Activated CD4-positive, CD25-positive, alpha-beta regulatory T cell treated with anti-CD3 and anti-CD28 coated beads, Interleukin-2, amount 50 U/mL, for 24 hours (primary cell): ENCODE data around the gene BTBD19.
"Not testable (repeated sequence)": the region's sequence is repeated elsewhere in the genome, so short reads cannot be mapped to it uniquely, and the experiment has no call there.

Experiments used
- ATAC-seq, 2 donors: fragments of 150-1000 bp; cut with Tn5 transposase; one replicate each; pipeline ENCODE4 v1.10.0; 2021; ENCODE audit warnings: mild to moderate bottlenecking in 1 of 2, moderate library complexity in 1 of 2

The BTBD19 gene

DNA sequence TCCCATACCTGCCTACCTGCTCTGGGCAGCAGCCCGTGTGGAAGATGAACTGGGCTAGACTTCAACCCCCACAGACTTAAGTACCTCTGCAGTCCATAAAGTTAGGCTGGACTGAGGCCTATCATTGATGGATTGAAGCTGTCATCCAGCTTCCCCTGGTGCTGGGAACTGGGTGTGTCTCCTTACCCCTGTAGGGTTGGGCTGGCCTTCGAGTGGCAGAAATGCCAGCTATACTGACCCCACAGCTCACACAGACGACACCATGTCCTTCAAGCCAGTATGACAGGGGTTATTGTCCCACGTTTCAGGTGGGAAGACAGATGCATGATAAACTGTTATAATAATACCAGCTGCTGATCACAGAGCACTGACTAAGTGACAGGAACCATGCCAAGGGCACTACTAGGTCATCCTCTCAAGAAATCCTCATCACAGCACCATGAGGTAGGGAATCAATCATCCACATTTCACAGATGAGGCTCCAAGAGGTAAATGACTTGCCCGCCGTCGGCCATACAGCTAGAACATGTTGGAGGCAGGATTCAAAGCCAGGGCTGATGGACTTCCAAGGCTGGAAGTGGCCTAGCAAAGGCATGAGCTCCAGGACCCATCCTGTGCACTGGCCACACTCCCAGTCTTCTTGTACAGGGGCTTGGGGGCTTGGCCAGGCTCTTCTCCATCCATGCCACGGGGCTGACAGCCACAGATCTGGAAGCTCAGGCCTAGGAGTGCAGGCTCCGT, 20.0 kb upstream of the BTBD19 start, which contains the start of gene BEST4:
Gene BEST4 (minus strand): TSS at position 51 of the 741 bp plus-strand sequence. CDS start 465 bp downstream, outside the sequence.
- no peak for ATAC-seq

DNA sequence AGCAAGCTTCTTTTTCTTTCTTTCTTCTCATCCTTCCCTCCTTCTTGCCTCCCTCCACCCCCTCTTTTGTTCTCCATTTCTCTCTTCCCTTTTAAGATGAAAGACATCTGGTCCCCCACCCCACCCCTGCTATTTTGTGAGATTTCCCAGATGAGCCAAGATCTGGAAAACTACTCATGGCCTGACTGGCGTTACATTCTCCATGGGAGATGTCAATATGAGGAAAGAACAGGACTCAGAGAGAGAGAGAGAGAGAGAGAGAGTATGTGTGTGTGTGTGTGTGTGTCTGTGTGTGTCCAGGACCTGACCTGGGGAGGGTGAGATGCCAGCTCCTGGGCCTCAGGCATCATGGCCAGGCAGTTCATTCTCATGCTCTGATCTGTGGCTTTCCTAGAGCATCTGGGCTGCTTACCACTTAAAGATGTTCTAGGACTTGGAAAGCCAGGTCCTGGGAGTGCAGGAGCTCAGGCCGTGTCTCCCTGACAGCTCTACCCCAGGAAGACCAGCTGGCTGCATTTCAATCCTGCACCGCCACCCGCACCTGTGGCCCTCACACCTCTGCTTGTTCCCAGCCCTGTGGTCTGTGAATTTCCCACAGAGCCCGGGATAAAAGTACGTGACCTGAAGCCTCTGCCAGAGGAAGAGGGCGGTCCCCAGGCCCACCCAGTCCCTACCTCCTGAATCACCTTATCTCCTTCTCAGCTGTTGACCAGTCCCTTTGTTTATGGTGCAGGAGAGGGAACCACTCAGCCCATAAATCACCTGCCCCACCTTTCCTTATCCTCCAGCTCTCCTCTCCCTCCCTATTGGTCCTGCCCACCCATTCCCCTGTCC, 17.1 kb upstream of the BTBD19 start:
- no peak for ATAC-seq

DNA sequence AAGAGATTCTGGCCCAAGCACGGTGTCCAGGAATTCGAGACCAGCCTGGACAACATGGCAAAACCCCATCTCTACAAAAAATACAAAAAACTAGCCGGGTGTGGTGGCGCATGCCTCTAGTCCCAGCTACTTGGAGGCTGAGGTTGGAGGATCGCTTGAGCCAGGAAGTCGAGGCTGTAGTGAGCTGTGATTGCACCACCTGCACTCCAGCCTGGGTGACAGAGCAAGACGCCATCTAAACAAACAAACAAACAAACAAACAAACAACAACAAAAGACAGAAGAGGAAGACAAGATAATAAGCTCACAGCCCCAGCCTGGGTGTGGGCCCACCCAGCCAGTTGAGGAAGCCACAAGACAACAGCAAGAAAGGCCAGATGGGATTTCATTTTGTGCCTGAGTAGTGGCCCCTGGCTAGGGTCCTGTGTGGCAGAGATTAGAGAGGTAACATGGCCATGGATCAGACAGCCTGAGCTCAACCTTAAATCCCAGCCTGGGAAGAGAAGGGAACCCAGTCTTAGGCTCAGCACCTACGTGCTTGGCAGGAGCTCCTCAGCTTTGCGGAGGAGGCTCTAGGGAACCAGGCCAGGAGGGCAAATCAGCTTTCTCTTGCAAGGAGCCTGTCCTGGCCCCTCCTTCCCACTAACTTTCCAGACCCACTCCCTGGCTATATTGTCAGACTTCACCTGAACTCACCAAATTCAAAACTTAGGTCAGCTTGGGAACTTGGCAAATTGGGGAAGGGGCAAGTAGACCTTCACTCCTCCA, 15.4 kb upstream of the BTBD19 start:
- ATAC-seq, result no peak

DNA sequence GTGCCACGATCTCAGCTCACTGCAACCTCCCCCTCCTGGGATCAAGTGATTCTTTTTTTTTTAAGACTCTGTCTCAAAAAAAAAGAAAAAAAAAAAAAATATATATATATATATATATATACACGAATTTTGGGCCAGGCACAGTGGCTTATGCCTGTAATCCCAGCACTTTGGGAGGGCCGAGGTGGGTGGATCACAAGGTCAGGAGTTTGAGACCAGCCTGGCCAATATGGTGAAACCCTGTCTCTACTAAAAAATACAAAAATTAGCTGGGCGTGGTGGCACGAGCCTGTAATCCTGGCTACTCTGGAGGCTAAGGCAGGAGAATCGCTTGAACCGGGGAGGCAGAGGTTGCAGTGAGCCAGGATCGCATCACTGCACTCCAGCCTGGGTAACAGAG, 10.4 kb upstream of the BTBD19 start:
- ATAC-seq, result not testable (repeated sequence)

DNA sequence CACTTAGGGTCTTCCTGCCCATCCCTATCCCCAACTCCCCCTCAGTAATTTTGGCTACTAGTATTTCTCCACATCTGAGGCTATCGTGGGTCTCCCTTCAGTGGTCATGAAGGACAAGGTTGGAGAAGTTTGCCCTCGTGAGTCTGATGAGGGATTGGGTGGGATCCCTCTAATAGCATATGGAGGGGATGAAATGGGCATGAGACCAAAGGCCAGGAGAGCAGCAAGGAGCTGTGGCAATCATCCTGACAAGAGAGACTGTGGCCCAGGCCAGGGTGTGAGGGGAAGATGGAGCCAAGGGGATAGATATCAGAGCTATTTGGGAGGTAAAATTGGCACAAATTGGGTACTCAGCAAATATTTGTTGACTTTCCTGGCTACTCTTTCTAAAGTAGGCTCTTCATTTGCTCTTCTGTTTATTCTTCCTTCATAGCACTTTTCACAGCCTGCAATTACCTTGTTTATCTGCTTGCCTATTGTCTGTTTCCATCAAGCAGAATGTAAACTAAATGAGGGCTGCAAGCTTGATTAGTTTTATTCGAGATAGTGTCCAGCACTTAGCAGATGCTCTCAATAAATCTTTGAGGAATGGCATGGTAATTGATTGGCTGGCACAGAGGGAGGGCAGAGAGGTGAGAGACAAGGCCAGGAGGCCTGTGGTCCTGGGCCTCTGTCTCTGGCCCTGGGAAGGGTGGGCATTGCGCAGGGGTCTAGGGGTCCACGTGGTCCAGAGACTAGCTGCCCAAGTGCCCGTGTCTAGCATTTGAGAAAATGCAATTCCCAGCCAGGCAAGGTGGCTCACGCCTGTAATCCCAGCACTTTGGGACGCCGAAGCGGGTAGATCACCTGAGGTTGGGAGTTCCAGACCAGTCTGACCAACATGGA, 9.6 kb upstream of the BTBD19 start:
- ATAC-seq, result no peak

DNA sequence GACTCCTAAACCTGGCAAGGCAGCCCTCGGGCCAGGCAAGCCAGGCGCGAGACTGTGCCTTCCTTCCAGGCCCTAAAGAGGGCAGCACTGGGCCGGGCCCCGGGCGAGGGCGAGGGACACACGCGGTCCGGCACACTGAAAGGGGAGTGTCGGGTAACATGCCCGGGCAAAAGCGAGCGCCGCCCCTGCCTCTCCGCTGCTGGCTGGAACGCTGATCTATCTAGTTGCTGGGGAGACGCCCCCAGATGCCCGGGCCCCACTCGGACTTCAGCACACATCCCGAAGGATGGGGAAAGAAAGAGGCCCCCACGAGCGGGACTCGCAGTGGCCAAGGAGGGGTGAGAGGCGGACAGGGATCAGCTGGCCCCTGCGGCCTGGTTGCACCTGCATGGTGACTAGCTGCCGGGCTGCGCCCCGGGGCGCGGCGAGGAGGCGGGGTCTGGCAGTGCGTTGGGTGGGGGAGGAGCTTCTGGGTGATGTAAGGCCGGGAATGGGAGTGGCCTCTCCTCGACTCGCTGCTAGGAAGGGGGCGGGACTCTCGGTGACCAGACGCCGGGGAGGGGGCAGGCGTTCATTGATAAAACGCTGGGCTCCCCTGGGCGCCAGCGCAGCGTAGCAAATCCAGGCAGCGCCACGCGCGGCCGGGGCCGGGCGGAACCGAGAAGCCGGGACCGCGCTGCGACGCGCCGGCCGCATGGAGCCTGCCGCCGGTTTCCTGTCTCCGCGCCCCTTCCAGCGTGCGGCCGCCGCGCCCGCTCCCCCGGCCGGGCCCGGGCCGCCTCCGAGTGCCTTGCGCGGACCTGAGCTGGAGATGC, 8.3 kb upstream of the BTBD19 start, which contains the start of gene PLK3:
Gene PLK3 (plus strand): TSS at position 608 of the 815 bp plus-strand sequence. CDS start 87 bp downstream, at position 695.
- peak; percentile 78 to 83 for ATAC-seq

DNA sequence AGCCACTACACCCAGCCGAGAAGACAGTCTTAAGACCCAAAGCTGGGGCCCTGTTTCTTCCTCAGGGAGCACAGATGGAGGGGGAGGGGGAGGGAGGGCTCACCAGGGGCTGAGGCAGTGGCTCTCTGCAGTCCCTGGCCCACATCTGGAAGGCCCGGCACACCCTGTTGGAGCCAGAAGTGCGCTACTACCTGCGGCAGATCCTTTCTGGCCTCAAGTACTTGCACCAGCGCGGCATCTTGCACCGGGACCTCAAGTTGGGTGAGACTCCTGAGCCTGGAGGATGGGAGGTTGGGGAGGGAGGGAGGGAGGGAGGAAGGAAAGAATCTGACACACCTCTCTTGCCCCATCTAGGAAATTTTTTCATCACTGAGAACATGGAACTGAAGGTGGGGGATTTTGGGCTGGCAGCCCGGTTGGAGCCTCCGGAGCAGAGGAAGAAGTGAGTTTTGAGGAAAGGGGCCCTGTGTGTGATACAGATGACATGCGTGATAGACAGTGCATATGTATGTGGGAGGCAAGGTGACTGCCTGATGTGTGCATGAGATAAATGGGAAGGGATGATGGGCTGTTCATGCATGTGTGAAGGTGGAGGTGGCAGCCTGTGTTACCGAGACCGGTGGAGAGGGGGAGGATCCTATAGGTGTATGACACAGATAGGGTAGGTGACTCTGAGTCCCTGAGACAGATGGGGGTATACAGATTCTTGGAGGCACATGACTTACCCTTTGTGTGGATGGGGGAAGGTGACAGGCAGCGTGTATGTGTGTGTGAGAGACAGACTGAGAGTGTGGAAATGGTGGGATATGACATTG, 6.6 kb upstream of the BTBD19 start:
- ATAC-seq, result peak; percentile 7 to 27

DNA sequence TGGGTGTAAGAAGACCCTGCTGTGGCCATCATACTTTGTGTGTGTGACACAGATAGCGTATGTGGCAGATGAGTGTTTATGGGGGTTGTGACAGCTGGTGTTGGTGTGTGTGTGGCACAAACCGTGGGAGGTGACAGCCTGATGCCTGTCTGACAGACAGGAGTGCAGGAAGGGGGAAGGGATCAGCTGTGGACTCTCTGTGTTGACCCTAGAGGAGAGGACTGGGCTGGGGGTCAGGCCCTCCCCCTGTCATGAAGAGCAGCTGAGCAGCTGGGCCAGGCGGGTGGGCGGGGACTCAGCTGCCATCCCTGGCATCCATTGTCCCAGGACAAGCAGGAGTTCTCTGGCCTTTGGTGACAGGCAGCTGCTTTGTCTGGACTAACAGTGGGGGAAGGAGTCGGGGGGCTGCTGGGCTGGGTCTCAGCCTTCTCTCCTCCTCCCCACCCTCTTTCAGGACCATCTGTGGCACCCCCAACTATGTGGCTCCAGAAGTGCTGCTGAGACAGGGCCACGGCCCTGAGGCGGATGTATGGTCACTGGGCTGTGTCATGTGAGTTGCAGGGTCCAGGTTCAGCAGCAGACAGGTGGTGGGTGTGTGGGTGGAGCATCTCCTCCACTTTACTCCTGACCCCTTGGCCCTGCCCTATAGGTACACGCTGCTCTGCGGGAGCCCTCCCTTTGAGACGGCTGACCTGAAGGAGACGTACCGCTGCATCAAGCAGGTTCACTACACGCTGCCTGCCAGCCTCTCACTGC, 5.8 kb upstream of the BTBD19 start:
- ATAC-seq, result no peak

DNA sequence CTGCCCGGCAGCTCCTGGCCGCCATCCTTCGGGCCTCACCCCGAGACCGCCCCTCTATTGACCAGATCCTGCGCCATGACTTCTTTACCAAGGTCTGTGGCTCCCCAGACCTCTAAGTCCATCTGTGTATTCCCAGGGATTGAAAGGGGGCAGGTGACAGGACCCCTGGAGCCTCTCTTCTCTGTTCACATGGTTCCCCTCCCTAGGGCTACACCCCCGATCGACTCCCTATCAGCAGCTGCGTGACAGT, 5.3 kb upstream of the BTBD19 start:
- no peak for ATAC-seq

DNA sequence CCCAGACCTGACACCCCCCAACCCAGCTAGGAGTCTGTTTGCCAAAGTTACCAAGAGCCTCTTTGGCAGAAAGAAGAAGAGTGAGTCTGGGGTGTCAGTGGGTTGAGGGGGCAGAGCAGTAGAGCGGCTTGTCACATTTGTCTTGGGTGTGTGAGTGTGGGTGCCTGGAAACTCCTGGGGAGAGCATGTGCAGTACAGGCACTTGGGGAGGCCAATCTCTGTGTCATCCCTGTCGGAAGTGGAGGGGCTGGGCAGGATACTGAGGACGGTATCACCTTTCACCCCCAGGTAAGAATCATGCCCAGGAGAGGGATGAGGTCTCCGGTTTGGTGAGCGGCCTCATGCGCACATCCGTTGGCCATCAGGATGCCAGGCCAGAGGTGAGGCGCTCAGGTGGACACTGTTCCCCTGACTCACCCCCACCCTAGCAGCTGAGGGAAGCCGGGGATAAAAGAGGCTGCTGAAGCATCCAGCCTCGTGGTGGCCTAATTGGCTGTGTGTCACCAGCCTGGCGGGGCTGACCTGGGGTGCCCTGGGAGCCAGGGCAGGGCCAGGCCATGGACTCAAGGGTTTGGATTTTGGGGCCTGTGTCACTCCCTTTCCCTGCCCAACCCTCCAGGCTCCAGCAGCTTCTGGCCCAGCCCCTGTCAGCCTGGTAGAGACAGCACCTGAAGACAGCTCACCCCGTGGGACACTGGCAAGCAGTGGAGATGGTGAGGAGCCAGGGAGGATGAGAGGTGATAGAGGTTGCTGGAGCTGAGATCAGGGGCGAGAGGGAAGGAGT, 4.8 kb upstream of the BTBD19 start:
- ATAC-seq, result no peak

DNA sequence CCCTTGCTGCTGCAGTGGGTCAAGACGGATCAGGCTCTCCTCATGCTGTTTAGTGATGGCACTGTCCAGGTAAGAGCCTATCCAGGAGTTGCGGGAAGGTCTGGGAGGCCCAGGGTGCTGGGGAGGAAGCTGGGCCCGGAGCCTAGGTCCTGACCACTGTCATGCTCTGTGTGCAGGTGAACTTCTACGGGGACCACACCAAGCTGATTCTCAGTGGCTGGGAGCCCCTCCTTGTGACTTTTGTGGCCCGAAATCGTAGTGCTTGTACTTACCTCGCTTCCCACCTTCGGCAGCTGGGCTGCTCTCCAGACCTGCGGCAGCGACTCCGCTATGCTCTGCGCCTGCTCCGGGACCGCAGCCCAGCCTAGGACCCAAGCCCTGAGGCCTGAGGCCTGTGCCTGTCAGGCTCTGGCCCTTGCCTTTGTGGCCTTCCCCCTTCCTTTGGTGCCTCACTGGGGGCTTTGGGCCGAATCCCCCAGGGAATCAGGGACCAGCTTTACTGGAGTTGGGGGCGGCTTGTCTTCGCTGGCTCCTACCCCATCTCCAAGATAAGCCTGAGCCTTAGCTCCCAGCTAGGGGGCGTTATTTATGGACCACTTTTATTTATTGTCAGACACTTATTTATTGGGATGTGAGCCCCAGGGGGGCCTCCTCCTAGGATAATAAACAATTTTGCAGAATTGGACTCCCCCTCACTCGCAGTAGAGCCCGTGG, 2.9 kb upstream of the BTBD19 start:
- no peak for ATAC-seq

DNA sequence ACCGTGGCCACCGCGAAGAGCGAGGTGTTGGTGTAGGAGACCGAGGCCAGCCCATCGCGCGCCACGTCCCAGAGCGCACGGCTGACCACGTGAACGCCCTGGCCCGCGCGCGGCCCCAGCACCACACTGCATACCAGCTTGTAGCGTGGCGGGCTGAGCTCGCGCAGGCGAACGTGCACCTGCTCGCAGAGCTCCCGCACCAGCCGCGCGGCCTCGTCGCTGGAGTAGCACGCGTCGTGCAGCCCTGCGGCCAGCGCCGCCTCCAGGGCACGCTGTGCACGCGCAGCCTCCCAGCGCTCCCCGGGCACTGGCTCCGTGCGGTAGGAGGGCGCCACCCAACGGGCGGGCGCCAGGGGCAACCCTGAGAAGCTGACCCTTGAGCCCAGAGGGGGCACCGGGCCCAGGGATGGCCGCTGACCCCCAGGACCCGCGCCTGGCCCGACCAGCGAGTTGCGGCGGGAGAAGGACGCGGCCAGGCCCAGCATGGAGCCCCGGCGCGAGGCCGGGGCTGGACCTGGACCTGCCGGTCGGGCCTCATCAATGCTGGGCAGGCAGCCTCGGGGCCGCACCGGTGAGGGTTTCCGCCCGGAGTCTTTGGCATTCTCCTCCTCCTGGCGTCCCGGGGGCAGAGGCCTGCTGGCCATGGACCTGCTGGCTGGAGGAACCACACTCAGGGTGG, 2.2 kb upstream of the BTBD19 start:
- ATAC-seq, result no peak

DNA sequence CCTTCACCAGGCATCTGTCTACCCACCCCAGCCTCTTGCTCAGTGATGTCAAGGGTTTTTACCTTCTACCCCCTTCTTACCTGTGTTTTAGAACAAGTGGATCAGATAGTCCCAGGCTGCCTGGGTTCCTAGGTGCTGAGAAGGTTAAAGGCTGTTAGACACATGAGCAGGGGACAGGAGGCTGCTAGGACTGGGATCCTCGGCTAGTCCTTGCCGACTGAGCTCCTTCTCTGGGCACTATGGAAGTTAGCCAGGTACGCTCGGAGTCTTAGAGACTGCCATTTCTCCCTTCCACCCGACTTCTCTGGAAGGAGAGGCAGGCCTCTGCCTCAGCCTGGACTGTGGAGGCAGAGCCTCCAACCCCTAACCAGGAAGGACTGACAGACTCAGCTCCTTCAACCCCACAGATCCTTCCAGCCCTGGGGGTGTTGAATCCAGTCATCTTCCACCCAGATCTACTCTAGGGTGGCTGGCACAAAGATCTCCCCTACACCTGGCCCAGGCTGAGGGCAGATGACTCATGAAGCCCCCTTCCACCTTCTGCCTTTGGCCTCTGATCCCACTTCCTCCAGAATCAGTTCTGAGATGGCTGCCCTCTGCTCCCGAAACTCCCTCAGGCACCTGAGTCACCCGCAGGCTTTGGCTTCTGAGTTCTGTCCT, 1.5 kb upstream of the BTBD19 start, which contains the start of gene DYNLT4:
Gene DYNLT4 (minus strand): TSS at position 648 of the 660 bp plus-strand sequence. CDS start 683 bp downstream, outside the sequence.
- ATAC-seq, result peak; percentile 1 to 2

DNA sequence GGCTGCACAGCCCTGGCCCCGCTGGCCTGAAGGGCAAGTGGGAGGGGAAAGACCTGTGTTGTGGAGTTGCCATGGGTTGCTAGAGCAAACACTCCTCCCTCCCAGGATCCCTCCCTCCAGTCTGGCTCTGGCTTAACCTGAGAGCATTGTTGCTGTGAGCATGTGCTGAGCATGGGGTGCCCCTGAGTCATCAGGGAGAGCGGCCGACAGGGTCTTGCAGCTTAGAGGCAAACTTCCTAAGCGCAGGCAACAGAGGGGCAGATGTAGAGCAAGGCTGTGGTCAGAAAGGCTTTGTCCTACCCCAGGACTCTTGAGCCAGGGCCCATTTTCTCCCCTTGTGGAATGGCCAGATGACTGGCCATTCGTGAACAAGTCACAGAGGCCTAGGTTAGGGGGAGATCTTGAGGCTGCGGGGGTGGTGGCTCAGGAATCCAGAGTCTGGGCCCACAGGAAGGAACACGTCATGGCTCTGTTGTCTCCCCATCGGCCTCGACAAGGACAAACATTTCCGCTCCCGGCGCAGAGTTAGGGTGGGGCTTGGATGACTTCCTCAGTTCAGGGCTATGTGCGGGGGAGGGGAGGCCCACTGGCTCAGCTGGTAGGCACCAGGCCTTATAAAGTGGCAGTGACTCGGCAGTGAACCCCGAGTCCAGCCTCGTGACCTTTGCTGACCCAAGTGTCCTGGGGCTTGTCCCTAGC, 810 bp upstream of the BTBD19 start:
- ATAC-seq, result peak; percentile 55 to 57

DNA sequence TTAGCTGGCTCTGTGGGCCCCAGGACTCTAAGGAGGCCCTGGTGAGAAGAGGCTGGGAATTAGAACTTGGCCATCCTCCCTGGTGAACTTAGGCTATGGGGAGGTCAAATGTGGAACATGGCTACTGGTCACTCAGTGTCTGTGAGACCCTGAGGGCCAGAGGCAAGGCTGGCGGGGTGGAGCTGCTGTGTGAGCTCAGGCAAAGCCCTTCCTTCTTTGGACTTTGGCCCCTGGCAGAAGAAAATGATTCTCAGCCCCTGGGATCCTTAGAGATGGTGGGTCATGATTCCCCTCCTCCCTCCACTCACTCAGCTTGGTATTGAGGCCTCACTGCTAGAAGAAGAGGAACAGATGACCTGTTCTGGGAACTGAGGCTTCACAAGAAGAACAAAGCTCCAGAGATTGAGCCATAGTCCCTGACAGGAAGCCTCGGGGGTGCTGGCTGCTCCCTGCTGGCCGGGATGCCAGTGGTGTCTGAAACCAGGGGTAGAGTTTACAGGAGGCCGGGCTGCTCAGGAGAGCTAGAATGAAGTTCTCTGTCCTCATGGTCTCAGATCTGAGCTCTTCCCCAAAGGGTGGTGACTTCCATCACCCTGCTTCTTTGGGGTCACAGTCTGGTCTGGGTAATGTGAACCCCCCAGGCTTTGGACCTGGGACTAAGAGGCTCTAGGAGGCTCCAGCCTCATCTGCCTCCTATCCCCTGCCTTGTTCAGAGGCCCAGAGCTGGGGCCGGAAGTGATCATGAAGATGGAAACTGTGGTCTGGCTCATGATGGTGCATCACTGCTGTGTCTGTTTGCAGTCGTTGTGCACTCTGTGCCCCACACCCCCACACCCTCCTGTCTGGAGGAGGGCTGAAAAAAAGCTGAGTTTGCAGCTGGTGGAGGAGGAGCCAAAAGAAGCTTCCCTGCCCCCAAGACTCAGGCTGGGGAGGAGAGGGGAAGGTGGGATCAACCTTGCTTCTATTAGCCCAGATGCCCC, 905 bp downstream of the BTBD19 start:
- peak; percentile 71 to 72 for ATAC-seq
